ENCODE measurements around the gene ARL2BP. TPM values are rescaled to one million over a fixed set of nuclear protein-coding genes. Genes with fewer than 3 reads are reported as not detected.

The ARL2BP gene
- total RNA-seq, 1 experiment from 2014 or later: 33.1 TPM

- no peaks in the 10 kb centered on the region for H3K27me3 ChIP-seq (replicated peaks; ENCODE audit: insufficient read depth, low read depth, low read length, poor library complexity)
- no TSS peak for BruUV-seq (replicated peaks)
- H3K36me3 ChIP-seq (ENCODE audit: insufficient read depth, low read length, poor library complexity, severe bottlenecking): no peaks in the 10 kb centered on the region
- no peaks in the 10 kb centered on the region for H3K4me1 ChIP-seq (ENCODE audit: insufficient read depth, low read length, poor library complexity, severe bottlenecking)
- CTCF ChIA-PET: no interaction called here
- no peak for TF ChIP-seq EZH2 (IDR thresholded peaks at IDR 0.05; ENCODE audit: borderline replicate concordance, low read depth, low read length, poor library complexity, severe bottlenecking)
- TF ChIP-seq, protein P1, sequence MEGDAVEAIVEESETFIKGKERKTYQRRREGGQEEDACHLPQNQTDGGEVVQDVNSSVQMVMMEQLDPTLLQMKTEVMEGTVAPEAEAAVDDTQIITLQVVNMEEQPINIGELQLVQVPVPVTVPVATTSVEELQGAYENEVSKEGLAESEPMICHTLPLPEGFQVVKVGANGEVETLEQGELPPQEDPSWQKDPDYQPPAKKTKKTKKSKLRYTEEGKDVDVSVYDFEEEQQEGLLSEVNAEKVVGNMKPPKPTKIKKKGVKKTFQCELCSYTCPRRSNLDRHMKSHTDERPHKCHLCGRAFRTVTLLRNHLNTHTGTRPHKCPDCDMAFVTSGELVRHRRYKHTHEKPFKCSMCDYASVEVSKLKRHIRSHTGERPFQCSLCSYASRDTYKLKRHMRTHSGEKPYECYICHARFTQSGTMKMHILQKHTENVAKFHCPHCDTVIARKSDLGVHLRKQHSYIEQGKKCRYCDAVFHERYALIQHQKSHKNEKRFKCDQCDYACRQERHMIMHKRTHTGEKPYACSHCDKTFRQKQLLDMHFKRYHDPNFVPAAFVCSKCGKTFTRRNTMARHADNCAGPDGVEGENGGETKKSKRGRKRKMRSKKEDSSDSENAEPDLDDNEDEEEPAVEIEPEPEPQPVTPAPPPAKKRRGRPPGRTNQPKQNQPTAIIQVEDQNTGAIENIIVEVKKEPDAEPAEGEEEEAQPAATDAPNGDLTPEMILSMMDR (conservative IDR thresholded peaks at IDR 0.05; ENCODE audit: low read depth, low read length): no peak
- POLR2A ChIA-PET (ENCODE audit: low non-redundant PET): no interaction called here
- intact Hi-C loops (cut with micrococcal nuclease; ENCODE audit: unreplicated experiment): no loop called here
- no peaks in the 10 kb centered on the region for H3K9me3 ChIP-seq (ENCODE audit: low read depth, low read length, poor library complexity, severe bottlenecking)
- no peak overlapping the region for H3K4me3 ChIP-seq (ENCODE audit: low read depth, low read length, poor library complexity, severe bottlenecking)
- no peak overlapping the region for H3K27ac ChIP-seq (ENCODE audit: low read depth, low read length, poor library complexity, severe bottlenecking)
- no peak for DNase-seq (ENCODE audit: low spot score)
These were observed 31.5 kb downstream of the ARL2BP start for GRCh38 chr16:57276596-57276995.

- ChIA-PET CTCF (no interaction called here), POLR2A (ENCODE audit: low non-redundant PET) (no interaction called here)
- Histone ChIP-seq H3K27ac (ENCODE audit: low read depth, low read length, poor library complexity, severe bottlenecking) (no peak overlapping the region), H3K27me3 (replicated peaks; ENCODE audit: insufficient read depth, low read depth, low read length, poor library complexity) (no peaks in the 10 kb centered on the region), H3K9me3 (ENCODE audit: low read depth, low read length, poor library complexity, severe bottlenecking) (no peaks in the 10 kb centered on the region), H3K36me3 (ENCODE audit: insufficient read depth, low read length, poor library complexity, severe bottlenecking) (no peaks in the 10 kb centered on the region), H3K4me3 (ENCODE audit: low read depth, low read length, poor library complexity, severe bottlenecking) (no peak overlapping the region), H3K4me1 (ENCODE audit: insufficient read depth, low read length, poor library complexity, severe bottlenecking) (no peaks in the 10 kb centered on the region)
- DNase-seq (ENCODE audit: low spot score): no peak
- no peak for TF ChIP-seq EZH2 (IDR thresholded peaks at IDR 0.05; ENCODE audit: borderline replicate concordance, low read depth, low read length, poor library complexity, severe bottlenecking)
- intact Hi-C loops (cut with micrococcal nuclease; ENCODE audit: unreplicated experiment): no loop called here
- BruUV-seq (replicated peaks): no TSS peak
These were observed 32.5 kb downstream of the ARL2BP start for GRCh38 chr16:57277586-57277985.

DNA sequence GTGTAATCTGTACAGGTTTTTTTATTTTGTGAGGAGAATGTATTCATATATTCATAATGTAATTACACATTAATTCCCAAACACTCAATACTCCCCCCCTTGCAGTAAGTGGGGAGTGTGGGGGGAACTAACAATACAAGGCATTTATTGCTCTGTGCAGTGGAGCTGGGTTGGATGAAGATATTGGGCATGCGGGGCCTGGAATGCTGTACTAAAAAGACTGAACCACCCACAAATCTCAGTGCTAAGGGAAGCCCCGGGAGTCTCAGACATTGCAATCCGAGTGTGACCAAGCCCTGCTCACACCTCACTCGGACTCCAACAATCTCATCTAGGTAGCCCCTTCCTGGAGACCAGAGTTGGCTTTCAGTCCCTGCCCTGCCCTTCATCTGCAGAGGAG lies 33.4 kb downstream of the ARL2BP start:
- Histone ChIP-seq H3K36me3 (ENCODE audit: insufficient read depth, low read length, poor library complexity, severe bottlenecking) (no peaks in the 10 kb centered on the region), H3K27ac (ENCODE audit: low read depth, low read length, poor library complexity, severe bottlenecking) (no peak overlapping the region), H3K27me3 (replicated peaks; ENCODE audit: insufficient read depth, low read depth, low read length, poor library complexity) (no peaks in the 10 kb centered on the region), H3K4me1 (ENCODE audit: insufficient read depth, low read length, poor library complexity, severe bottlenecking) (no peaks in the 10 kb centered on the region), H3K4me3 (ENCODE audit: low read depth, low read length, poor library complexity, severe bottlenecking) (no peak overlapping the region), H3K9me3 (ENCODE audit: low read depth, low read length, poor library complexity, severe bottlenecking) (no peaks in the 10 kb centered on the region)
- intact Hi-C loops (cut with micrococcal nuclease; ENCODE audit: unreplicated experiment): no loop called here
- CTCF ChIA-PET: no interaction called here
- no peak for DNase-seq (ENCODE audit: low spot score)
- TF ChIP-seq EZH2 (IDR thresholded peaks at IDR 0.05; ENCODE audit: borderline replicate concordance, low read depth, low read length, poor library complexity, severe bottlenecking): no peak
- TF ChIP-seq, protein P1 (conservative IDR thresholded peaks at IDR 0.05; ENCODE audit: low read depth, low read length): no peak
- BruUV-seq (replicated peaks): no TSS peak
- POLR2A ChIA-PET (ENCODE audit: low non-redundant PET): no interaction called here
